CD4-positive, CD25-positive, alpha-beta regulatory T cell (primary cell): ENCODE data around the gene RABGAP1L. TPM values are rescaled to one million over a fixed set of nuclear protein-coding genes. Genes with fewer than 3 reads are reported as not detected.

Experiments used
- ATAC-seq, 2 donors: fragments of 150-1000 bp; cut with Tn5 transposase; one replicate each; pipeline ENCODE4 v1.10.0; 2021; ENCODE audit warnings: low read depth in 2 of 2, moderate number of reproducible peaks in 2 of 2, moderate library complexity in 1 of 2
- DNase-seq, 3 donors: peaks; one replicate each; pipeline versions ENCODE4 v3.0.0 to v3.0.0-alpha.2; 2012 to 2022; ENCODE audit warnings: mixed read lengths in 1 of 3
- H3K27ac ChIP-seq: one replicate; pipeline ENCODE4 v1.7.0; 2013; ENCODE audit warnings: mild to moderate bottlenecking, low read length; ENCODE audit not compliant: insufficient read depth, poor library complexity, severe bottlenecking
- H3K27me3 ChIP-seq: one replicate; pipeline ENCODE4 v1.7.0; 2013; ENCODE audit warnings: low read length; ENCODE audit not compliant: control insufficient read depth, insufficient read depth
- H3K36me3 ChIP-seq: one replicate; pipeline ENCODE4 v1.7.0; 2013; ENCODE audit warnings: mild to moderate bottlenecking, low read length, moderate library complexity; ENCODE audit not compliant: control insufficient read depth, insufficient read depth
- H3K4me1 ChIP-seq: 2 replicates; pipeline ENCODE4 v1.7.0; 2013; ENCODE audit warnings: mild to moderate bottlenecking, low read length; ENCODE audit not compliant: insufficient read depth, control insufficient read depth, poor library complexity, severe bottlenecking
- H3K4me3 ChIP-seq: one replicate; pipeline ENCODE4 v1.7.0; 2013; ENCODE audit warnings: low read depth, mild to moderate bottlenecking, low read length, moderate library complexity
- H3K9me3 ChIP-seq, 2 experiments: 1 replicate in 1 of 2; 2 replicates in 1 of 2; pipeline ENCODE4 v1.7.0; 2013; ENCODE audit warnings: low read length in 2 of 2, mild to moderate bottlenecking in 1 of 2, moderate library complexity in 1 of 2; ENCODE audit not compliant: control insufficient read depth in 2 of 2
- H3K27ac Mint-ChIP-seq, 3 donors: one replicate each; pipeline ENCODE4 v1.8.0; 2020 to 2022; ENCODE audit warnings: mild to moderate bottlenecking in 3 of 3, mixed read lengths in 3 of 3, moderate library complexity in 2 of 3
- H3K27me3 Mint-ChIP-seq: one replicate; pipeline ENCODE4 v1.8.0; 2022; ENCODE audit warnings: mild to moderate bottlenecking, mixed read lengths
- H3K36me3 Mint-ChIP-seq: one replicate; pipeline ENCODE4 v1.8.0; 2020; ENCODE audit warnings: mixed read lengths
- H3K4me1 Mint-ChIP-seq, 4 donors: one replicate each; pipeline ENCODE4 v1.8.0; 2020 to 2022; ENCODE audit warnings: mixed read lengths in 4 of 4, mild to moderate bottlenecking in 1 of 4
- H3K4me3 Mint-ChIP-seq, 4 donors: one replicate each; pipeline ENCODE4 v1.8.0; 2020 to 2022; ENCODE audit warnings: mild to moderate bottlenecking in 4 of 4, mixed read lengths in 4 of 4, moderate library complexity in 3 of 4
- H3K9me3 Mint-ChIP-seq, 7 donors: one replicate each; pipeline ENCODE4 v1.8.0; 2020 to 2022; ENCODE audit warnings: mixed read lengths in 7 of 7, mild to moderate bottlenecking in 3 of 7, moderate library complexity in 2 of 7
- polyA plus RNA-seq, 4 donors: library from polyadenylated mRNA; unstranded; fragments of 300-500 nt; fragmentation: Illumina TruSeq; gene quantifications; one replicate each; pipeline ENCODE4 v1.2.3, GENCODE V29; 2021
- total RNA-seq: library from RNA; stranded (reverse); gene quantifications from one replicate; pipeline ENCODE4 v1.2.3, GENCODE V29; 2022

The RABGAP1L gene
- total and polyA plus RNA-seq, 5 donors from 2014 or later = 69.7 to 118 (median 84.9) TPM

DNA sequence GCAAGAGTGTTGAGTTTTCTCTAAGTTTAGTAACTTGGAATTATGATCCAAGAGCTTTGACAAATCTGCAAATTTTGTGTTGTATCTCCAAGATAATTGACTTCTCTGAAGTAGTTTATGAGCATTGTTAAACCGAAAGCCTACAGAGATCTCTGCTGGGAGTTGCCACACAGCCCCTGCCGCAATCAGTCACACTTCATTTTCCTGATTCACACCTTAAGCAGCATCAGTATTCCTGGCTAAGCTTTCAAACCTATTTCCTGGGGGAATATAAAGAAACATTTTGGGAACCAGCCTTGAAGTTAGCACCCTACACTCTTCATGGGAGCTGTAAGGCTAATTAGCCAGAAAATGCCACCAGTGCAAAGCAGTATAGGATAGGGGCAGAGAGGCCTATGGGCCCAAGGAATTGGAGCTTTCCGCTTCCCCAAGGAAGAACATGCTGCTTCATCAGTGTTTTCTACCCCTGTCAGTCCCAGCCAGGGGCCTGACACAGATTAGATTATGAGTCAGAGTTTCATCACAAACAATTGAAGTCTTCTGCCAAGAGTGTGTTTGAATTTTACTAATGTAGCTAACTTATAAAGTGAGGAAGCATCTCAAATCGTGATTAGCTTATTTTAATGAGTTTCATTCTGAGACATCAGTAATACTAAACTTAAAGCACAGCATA lies 817.3 kb downstream of the RABGAP1L start:
- Histone ChIP-seq H3K4me1 (peaks cover 15% of the 10 kb centered on the region), H3K27ac (no peak overlapping the region), H3K9me3 (no peaks in the 10 kb centered on the region), H3K27me3 (no peaks in the 10 kb centered on the region), H3K36me3 (peaks cover 43% of the 10 kb centered on the region), H3K4me3 (no peak overlapping the region)
- ATAC-seq (peak; percentile 47 to 59), DNase-seq (peak in 1 of 3 donors; percentile 46)
- Mint-ChIP-seq H3K27me3 (no peaks in the 10 kb centered on the region), H3K27ac (peak overlapping the region; percentile 39 to 65 (median 56)), H3K4me3 (no peak overlapping the region), H3K36me3 (peaks cover 63% of the 10 kb centered on the region), H3K4me1 (peaks cover 33 to 67% (median 49%) of the 10 kb centered on the region in 4 donors), H3K9me3 (peaks cover 0 to 2% (median 0%) of the 10 kb centered on the region in 7 donors)

DNA sequence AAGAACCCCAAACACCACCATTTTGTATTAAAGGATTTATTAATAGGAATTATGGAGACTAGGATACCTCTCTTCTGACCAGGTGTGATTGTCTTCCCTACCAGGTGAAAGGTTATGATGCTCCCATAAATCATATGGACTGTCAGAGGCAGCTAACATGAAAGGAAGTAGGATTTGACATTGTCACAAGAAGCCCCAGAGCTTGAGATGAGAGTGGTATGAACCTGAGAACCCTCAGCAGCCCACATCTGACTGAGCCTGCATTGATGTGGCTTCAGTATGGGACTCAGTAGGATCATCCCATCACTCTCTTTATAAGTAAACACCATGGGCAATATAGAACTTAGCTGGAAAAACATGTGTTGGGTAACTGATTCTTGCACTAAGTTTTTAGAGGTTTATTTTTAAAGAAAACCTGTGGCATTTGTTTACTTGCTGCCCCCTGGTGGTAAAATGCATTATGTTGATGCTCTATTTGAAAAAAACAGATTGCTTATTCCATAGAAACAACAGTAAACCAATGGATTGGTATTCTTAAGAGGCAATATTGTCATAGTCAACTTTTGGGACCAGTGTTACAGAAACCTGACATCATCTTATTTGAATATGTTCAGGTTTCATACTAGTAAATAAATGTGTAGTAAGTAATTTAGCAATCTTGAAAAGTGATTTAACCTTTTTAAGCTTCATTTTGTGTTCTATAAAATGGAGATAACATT lies 823.8 kb downstream of the RABGAP1L start:
- Mint-ChIP-seq H3K9me3 (peaks cover 0 to 2% (median 0%) of the 10 kb centered on the region in 7 donors), H3K4me3 (no peak overlapping the region), H3K27ac (peak overlapping the region in 2 of 3 donors; percentile 12 to 78), H3K4me1 (peaks cover 24 to 55% (median 24%) of the 10 kb centered on the region in 4 donors), H3K27me3 (no peaks in the 10 kb centered on the region), H3K36me3 (peaks cover 52% of the 10 kb centered on the region)
- Histone ChIP-seq H3K27ac (no peak overlapping the region), H3K9me3 (peaks cover 7 to 8% of the 10 kb centered on the region in 2 experiments), H3K4me3 (no peak overlapping the region), H3K36me3 (peaks cover 47% of the 10 kb centered on the region), H3K4me1 (no peaks in the 10 kb centered on the region), H3K27me3 (no peaks in the 10 kb centered on the region)
- DNase-seq = peak in 2 of 3 donors; percentile 57 to 73
- no peak for ATAC-seq

DNA sequence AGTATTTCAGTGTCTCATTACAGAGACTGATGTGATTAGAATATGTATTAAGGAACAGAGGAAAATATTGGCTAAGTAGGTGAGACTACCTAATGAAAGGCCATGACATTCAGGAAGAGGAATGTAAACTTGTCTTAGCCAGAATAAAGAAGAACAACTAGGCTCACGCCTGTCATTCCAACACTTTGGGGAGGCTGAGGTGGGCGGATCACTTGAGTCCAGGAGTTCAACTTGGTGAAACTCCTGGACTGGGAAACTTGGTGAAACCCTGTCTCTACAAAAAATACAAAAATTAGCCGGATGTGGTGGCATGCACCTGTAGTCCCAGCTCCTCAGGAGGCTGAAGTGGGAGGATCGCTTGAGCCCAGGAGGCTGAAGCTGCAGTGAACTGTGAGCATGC lies 825.6 kb downstream of the RABGAP1L start:
- no peak overlapping the region for H3K27ac ChIP-seq
- H3K36me3 Mint-ChIP-seq = peaks cover 57% of the 10 kb centered on the region
- peak overlapping the region in 1 of 4 donors; percentile 9 for H3K4me3 Mint-ChIP-seq
- H3K9me3 ChIP-seq = peaks cover 7 to 8% of the 10 kb centered on the region in 2 experiments
- no peaks in the 10 kb centered on the region for H3K27me3 ChIP-seq
- peaks cover 9% of the 10 kb centered on the region for H3K4me1 ChIP-seq
- DNase-seq (no peak), ATAC-seq (no peak)
- H3K4me1 Mint-ChIP-seq = peaks cover 31 to 67% (median 38%) of the 10 kb centered on the region in 4 donors
- H3K9me3 Mint-ChIP-seq = peaks cover 0 to 2% (median 0%) of the 10 kb centered on the region in 7 donors
- H3K36me3 ChIP-seq = peaks cover 43% of the 10 kb centered on the region
- peak overlapping the region in 2 of 3 donors; percentile 57 to 58 for H3K27ac Mint-ChIP-seq
- H3K4me3 ChIP-seq = no peak overlapping the region
- H3K27me3 Mint-ChIP-seq = no peaks in the 10 kb centered on the region

DNA sequence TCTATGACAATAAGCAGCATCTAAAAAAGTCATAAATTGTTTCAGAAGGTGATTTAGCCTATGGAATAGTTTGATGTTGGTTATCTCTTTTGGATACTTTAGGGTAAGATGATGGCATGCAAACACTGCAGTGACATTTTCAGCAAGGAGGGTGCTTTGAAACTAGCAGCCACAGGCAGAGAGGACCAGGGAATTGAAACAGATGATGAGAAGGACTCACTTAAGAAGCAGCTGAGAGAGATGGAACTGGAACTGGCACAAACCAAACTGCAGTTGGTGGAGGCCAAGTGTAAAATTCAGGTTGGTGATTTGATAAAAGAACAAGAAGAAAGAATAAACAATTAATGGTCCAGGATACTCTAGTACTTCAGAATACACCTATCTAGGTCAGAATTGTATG lies 829.2 kb downstream of the RABGAP1L start:
- Histone ChIP-seq H3K9me3 (no peaks in the 10 kb centered on the region), H3K27me3 (no peaks in the 10 kb centered on the region), H3K27ac (no peak overlapping the region), H3K36me3 (peaks cover 18% of the 10 kb centered on the region), H3K4me3 (no peak overlapping the region), H3K4me1 (peaks cover 17% of the 10 kb centered on the region)
- Mint-ChIP-seq H3K27me3 (no peaks in the 10 kb centered on the region), H3K9me3 (peaks cover 0 to 1% (median 0%) of the 10 kb centered on the region in 7 donors), H3K4me1 (peaks cover 28 to 54% (median 36%) of the 10 kb centered on the region in 4 donors), H3K4me3 (peak overlapping the region in 2 of 4 donors; percentile 20 to 77), H3K36me3 (peaks cover 33% of the 10 kb centered on the region), H3K27ac (peak overlapping the region in 2 of 3 donors; percentile 34 to 51)
- ATAC-seq (no peak), DNase-seq (no peak)

DNA sequence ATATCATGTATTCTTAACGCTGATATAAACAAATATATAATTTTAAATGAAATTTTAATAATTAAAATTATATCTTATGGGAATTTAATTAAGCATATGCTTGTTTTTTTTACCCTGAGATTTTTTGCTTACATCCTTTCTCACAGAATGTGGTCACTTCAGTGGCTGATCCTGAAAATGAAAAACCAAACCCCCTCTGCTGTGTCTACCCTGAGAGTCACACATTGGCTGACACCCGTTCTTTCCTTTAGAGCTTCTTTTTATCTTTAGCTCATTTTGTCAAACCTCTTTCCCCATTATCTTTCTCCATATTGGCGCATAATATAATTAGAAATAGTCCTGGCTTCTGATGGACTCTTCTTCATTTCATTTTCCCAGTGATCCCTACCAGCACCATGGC lies 829.7 kb downstream of the RABGAP1L start:
- no peak overlapping the region for H3K4me3 ChIP-seq
- H3K9me3 ChIP-seq = no peaks in the 10 kb centered on the region
- peak overlapping the region; percentile 5 to 89 (median 61) for H3K4me3 Mint-ChIP-seq
- no peaks in the 10 kb centered on the region for H3K9me3 Mint-ChIP-seq
- ATAC-seq (no peak), DNase-seq (no peak)
- H3K36me3 ChIP-seq = peaks cover 22% of the 10 kb centered on the region
- peak overlapping the region in 2 of 3 donors; percentile 25 to 91 for H3K27ac Mint-ChIP-seq
- no peaks in the 10 kb centered on the region for H3K27me3 Mint-ChIP-seq
- no peaks in the 10 kb centered on the region for H3K27me3 ChIP-seq
- peaks cover 33% of the 10 kb centered on the region for H3K36me3 Mint-ChIP-seq
- peaks cover 30 to 52% (median 40%) of the 10 kb centered on the region in 4 donors for H3K4me1 Mint-ChIP-seq
- peaks cover 17% of the 10 kb centered on the region for H3K4me1 ChIP-seq
- H3K27ac ChIP-seq = peak overlapping the region; percentile 66

DNA sequence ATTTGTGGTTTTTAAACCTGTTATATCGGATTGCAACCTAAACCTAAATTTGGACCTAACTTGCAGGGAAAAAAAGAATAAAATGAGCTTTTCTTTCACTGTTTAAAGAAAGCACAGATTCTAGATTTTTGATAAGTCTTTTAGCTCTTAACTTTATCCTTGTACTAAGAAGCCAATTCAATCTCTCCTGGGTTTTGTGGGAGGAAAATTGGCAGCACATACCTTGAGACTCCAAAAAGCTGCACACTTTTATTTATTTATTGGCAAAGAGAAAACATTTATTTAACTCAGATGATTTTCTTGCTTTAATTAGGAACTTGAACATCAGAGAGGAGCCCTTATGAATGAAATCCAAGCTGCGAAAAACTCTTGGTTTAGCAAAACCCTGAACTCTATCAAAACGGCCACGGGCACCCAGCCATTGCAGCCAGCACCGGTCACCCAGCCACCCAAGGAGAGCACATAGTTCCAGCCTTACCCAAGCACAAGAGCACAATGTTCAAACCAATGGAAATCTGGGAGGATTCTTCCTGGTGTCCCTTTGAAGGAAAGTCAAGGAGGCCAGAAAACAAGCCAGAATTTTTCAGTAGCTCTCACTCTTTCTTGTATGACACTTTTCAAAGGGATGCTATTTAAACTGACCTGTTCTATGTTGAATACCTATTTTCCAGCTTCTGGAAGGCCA lies 830.4 kb downstream of the RABGAP1L start:
- ATAC-seq (no peak), DNase-seq (no peak)
- H3K4me1 Mint-ChIP-seq = peaks cover 29 to 48% (median 39%) of the 10 kb centered on the region in 4 donors
- H3K4me3 ChIP-seq = peak overlapping the region; percentile 90
- peaks cover 20% of the 10 kb centered on the region for H3K36me3 ChIP-seq
- peak overlapping the region; percentile 91 to 96 (median 96) for H3K27ac Mint-ChIP-seq
- no peaks in the 10 kb centered on the region for H3K27me3 ChIP-seq
- no peaks in the 10 kb centered on the region for H3K9me3 Mint-ChIP-seq
- peaks cover 17% of the 10 kb centered on the region for H3K4me1 ChIP-seq
- H3K36me3 Mint-ChIP-seq = peaks cover 32% of the 10 kb centered on the region
- H3K27me3 Mint-ChIP-seq = no peaks in the 10 kb centered on the region
- peak overlapping the region; percentile 66 for H3K27ac ChIP-seq
- no peaks in the 10 kb centered on the region for H3K9me3 ChIP-seq
- peak overlapping the region; percentile 36 to 89 (median 87) for H3K4me3 Mint-ChIP-seq

DNA sequence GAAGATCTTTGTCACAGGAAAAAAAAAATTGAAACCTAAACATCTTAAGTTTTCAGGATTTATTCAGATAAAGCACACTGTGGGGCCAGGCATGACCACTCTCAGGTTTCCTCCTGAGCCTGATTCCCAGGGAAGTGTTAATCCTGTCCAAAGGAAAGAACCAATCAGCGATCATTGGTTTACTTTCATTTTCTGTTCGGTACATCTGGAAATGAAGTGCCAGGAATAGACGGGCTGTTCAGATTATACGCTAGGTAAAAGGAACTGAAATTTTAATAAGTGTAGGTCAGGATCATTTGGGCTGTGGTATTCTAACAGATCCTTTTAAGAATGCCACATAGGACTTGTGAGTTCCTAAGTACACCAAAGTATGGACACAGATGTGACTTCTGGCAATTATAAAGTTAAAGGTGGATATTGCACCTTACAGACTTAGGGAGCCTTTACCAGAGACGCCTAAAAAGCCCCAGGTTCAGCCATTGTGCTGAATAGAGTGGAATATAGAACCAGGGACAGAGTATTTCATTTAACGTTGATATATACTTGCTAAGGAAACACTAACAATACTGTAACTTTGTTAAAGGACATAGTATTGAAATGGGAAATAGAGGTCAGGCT lies 831.2 kb downstream of the RABGAP1L start:
- DNase-seq (peak in 2 of 3 donors; percentile 24 to 53), ATAC-seq (no peak)
- H3K9me3 ChIP-seq = no peaks in the 10 kb centered on the region
- peaks cover 17% of the 10 kb centered on the region for H3K4me1 ChIP-seq
- Mint-ChIP-seq H3K9me3 (no peaks in the 10 kb centered on the region), H3K4me3 (peak overlapping the region; percentile 78 to 87 (median 84)), H3K27ac (peak overlapping the region; percentile 92 to 97 (median 96)), H3K36me3 (peaks cover 30% of the 10 kb centered on the region), H3K27me3 (no peaks in the 10 kb centered on the region), H3K4me1 (peaks cover 25 to 39% (median 34%) of the 10 kb centered on the region in 4 donors)
- peak overlapping the region; percentile 90 for H3K4me3 ChIP-seq
- peaks cover 19% of the 10 kb centered on the region for H3K36me3 ChIP-seq
- H3K27ac ChIP-seq = peak overlapping the region; percentile 66
- H3K27me3 ChIP-seq = no peaks in the 10 kb centered on the region
